ENCODE results near the gene ANXA4. TPM values are rescaled to one million over a fixed set of nuclear protein-coding genes. Genes with fewer than 3 reads are reported as not detected.
A peak's percentile ranks its signal among the peaks of the same experiment; 100 is the strongest.

ANXA4 gene
- total and polyA plus RNA-seq, 2 of the 13 experiments (the other 11 are each of a cell fraction or from before 2014, with no cell fraction given) = 155 to 168 TPM

DNA sequence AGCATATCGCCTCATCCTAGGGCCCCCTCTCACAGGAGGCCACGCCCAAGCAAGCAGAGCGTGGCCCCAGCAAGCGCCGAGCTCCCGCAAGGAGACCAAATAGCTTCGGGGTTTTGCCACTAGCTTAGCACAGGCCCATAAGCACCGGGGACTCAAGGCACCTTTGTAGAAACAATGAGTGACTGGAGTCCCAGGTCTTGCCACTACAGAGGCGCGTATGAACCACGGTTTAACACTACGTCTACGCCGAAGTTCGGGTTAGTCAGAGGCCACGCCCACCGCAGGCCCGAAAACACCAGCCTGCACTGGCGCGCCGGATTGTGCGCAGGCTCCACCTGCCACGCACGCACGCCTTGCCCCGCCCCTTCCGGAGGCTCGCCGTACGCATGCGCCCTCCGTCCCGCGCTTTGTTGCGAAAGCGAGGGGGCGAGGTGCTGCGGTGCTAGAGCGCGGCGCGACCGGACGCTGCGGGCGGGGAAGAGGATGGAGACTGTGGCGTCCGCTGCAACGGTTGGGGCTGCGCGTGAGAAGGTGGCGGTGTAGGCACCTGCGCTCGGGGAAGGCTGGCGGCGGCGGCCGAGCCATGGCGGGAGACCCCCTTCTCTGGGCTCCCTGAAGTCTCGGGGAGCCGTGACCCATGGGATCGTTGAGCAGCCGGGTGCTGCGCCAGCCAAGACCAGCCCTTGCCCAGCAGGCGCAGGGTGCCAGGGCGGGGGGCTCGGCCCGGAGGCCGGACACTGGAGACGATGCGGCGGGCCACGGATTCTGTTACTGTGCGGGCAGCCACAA is 87.5 kb downstream of the ANXA4 start, which contains the start of gene GMCL1 (continued):
- TF ChIP-seq ZNF543 (CRISPR knock-in tag; IDR thresholded peaks at IDR 0.05) (no peak; the same call in 1 of the 2 replicates), SATB2 (CRISPR knock-in tag; IDR thresholded peaks at IDR 0.05) (no peak; the same call in 1 of the 2 replicates), MEF2D (CRISPR knock-in tag; IDR thresholded peaks at IDR 0.05) (peak; percentile 94), ZNF136 (CRISPR knock-in tag; IDR thresholded peaks at IDR 0.05; ENCODE audit: low read depth) (peak; percentile 96; the same call in 1 of the 2 replicates), CC2D1A (CRISPR knock-in tag; IDR thresholded peaks at IDR 0.05) (0 out of 2 replicates have a peak, but pooled peaks have one; percentile 20), ZNF234 (CRISPR knock-in tag; conservative IDR thresholded peaks at IDR 0.05) (peak; percentile 90; the same call in 1 of the 2 replicates), PCBP1 (IDR thresholded peaks at IDR 0.05; ENCODE audit: borderline replicate concordance, low read depth, low read length) (no peak), ZNF577 (CRISPR knock-in tag; IDR thresholded peaks at IDR 0.05; ENCODE audit: borderline replicate concordance, low read depth) (no peak), ZBTB2 (CRISPR knock-in tag; IDR thresholded peaks at IDR 0.05; ENCODE audit: low read depth) (peak; percentile 93), ZFP36L1 (CRISPR knock-in tag; IDR thresholded peaks at IDR 0.05) (peak; percentile 87), U2AF2 (IDR thresholded peaks at IDR 0.05; ENCODE audit: low read depth, low read length) (no peak), ZNF34 (CRISPR knock-in tag; IDR thresholded peaks at IDR 0.05; ENCODE audit: borderline replicate concordance) (0 out of 2 replicates have a peak, but pooled peaks have one; percentile 80), ZBTB1 (CRISPR knock-in tag; IDR thresholded peaks at IDR 0.05; ENCODE audit: borderline replicate concordance) (peak; percentile 80; the same call in 1 of the 2 replicates), FOXA1 (IDR thresholded peaks at IDR 0.05) (no peak), FOXA1 (CRISPR knock-in tag; IDR thresholded peaks at IDR 0.05) (peak; percentile 64), KDM5B (CRISPR knock-in tag; IDR thresholded peaks at IDR 0.05; ENCODE audit: borderline replicate concordance) (peak; percentile 95), ZSCAN29 (CRISPR knock-in tag; conservative IDR thresholded peaks at IDR 0.05) (peak; percentile 82; the same call in 1 of the 2 replicates), ZNF660 (CRISPR knock-in tag; IDR thresholded peaks at IDR 0.05; ENCODE audit: borderline replicate concordance, low read depth) (peak; percentile 33; the same call in 1 of the 2 replicates), ZNF180 (CRISPR knock-in tag; IDR thresholded peaks at IDR 0.05; ENCODE audit: borderline replicate concordance, low read depth) (0 out of 2 replicates have a peak, but pooled peaks have one; percentile 17), ATF2 (CRISPR knock-in tag; IDR thresholded peaks at IDR 0.05) (peak; percentile 94)
- TF ChIP-seq, protein P1, sequence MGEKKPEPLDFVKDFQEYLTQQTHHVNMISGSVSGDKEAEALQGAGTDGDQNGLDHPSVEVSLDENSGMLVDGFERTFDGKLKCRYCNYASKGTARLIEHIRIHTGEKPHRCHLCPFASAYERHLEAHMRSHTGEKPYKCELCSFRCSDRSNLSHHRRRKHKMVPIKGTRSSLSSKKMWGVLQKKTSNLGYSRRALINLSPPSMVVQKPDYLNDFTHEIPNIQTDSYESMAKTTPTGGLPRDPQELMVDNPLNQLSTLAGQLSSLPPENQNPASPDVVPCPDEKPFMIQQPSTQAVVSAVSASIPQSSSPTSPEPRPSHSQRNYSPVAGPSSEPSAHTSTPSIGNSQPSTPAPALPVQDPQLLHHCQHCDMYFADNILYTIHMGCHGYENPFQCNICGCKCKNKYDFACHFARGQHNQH (CRISPR knock-in tag; IDR thresholded peaks at IDR 0.05) = peak; percentile 99
- TF ChIP-seq, protein P2, sequence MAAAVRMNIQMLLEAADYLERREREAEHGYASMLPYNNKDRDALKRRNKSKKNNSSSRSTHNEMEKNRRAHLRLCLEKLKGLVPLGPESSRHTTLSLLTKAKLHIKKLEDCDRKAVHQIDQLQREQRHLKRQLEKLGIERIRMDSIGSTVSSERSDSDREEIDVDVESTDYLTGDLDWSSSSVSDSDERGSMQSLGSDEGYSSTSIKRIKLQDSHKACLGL (CRISPR knock-in tag; IDR thresholded peaks at IDR 0.05) = peak; percentile 95
- TF ChIP-seq, protein P3, sequence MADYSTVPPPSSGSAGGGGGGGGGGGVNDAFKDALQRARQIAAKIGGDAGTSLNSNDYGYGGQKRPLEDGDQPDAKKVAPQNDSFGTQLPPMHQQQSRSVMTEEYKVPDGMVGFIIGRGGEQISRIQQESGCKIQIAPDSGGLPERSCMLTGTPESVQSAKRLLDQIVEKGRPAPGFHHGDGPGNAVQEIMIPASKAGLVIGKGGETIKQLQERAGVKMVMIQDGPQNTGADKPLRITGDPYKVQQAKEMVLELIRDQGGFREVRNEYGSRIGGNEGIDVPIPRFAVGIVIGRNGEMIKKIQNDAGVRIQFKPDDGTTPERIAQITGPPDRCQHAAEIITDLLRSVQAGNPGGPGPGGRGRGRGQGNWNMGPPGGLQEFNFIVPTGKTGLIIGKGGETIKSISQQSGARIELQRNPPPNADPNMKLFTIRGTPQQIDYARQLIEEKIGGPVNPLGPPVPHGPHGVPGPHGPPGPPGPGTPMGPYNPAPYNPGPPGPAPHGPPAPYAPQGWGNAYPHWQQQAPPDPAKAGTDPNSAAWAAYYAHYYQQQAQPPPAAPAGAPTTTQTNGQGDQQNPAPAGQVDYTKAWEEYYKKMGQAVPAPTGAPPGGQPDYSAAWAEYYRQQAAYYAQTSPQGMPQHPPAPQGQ (CRISPR knock-in tag; IDR thresholded peaks at IDR 0.05; ENCODE audit: borderline replicate concordance) = peak; percentile 34; the same call in 1 of the 2 replicates

All from HepG2 (cell line).